HUES48 (cell line): ENCODE results near the gene GPC6.

Source experiments
- H3K27ac ChIP-seq: one replicate; pipeline ENCODE4 v1.7.0; 2013; ENCODE audit warnings: low read depth, low read length, inconsistent platforms
- H3K27me3 ChIP-seq: 2 replicates; pipeline ENCODE4 v1.6.1; 2013; ENCODE audit warnings: mild to moderate bottlenecking, low read length; ENCODE audit not compliant: control insufficient read depth, insufficient read depth
- H3K36me3 ChIP-seq: 2 replicates; pipeline ENCODE4 v1.6.1; 2013; ENCODE audit warnings: low read length; ENCODE audit not compliant: control insufficient read depth, insufficient read depth
- H3K4me1 ChIP-seq: 2 replicates; pipeline ENCODE4 v1.6.1; 2013; ENCODE audit warnings: mild to moderate bottlenecking, low read length; ENCODE audit not compliant: control insufficient read depth, insufficient read depth
- H3K4me3 ChIP-seq: 2 replicates; pipeline ENCODE4 v1.5.1; 2013; ENCODE audit warnings: mild to moderate bottlenecking, low read depth, low read length
- H3K9ac ChIP-seq: 2 replicates; pipeline ENCODE4 v1.6.1; 2013; ENCODE audit warnings: mild to moderate bottlenecking, low read depth, low read length, moderate library complexity
- H3K9me3 ChIP-seq: 2 replicates; pipeline ENCODE4 v1.6.1; 2013; ENCODE audit warnings: low read length; ENCODE audit not compliant: control insufficient read depth, insufficient read depth

GPC6 gene

GRCh38 chr13:94256721-94257120 lies 1030.1 kb downstream of the GPC6 start:
- Histone ChIP-seq H3K9ac (no peak overlapping the region), H3K9me3 (no peaks in the 10 kb centered on the region), H3K27me3 (no peaks in the 10 kb centered on the region), H3K4me1 (no peaks in the 10 kb centered on the region), H3K27ac (no peak overlapping the region), H3K4me3 (no peak overlapping the region), H3K36me3 (no peaks in the 10 kb centered on the region)

GRCh38 chr13:94259984-94260383 lies 1033.4 kb downstream of the GPC6 start:
- H3K27me3 ChIP-seq = no peaks in the 10 kb centered on the region
- no peak overlapping the region for H3K27ac ChIP-seq
- no peaks in the 10 kb centered on the region for H3K36me3 ChIP-seq
- no peaks in the 10 kb centered on the region for H3K9me3 ChIP-seq
- no peaks in the 10 kb centered on the region for H3K4me1 ChIP-seq
- H3K4me3 ChIP-seq = no peak overlapping the region
- no peak overlapping the region for H3K9ac ChIP-seq

GRCh38 chr13:94261163-94261562 lies 1034.6 kb downstream of the GPC6 start:
- Histone ChIP-seq H3K4me3 (no peak overlapping the region), H3K27ac (no peak overlapping the region)

GRCh38 chr13:94263038-94263437 lies 1036.4 kb downstream of the GPC6 start:
- Histone ChIP-seq H3K27me3 (no peaks in the 10 kb centered on the region), H3K9ac (no peak overlapping the region), H3K4me3 (no peak overlapping the region), H3K9me3 (no peaks in the 10 kb centered on the region), H3K4me1 (no peaks in the 10 kb centered on the region), H3K27ac (no peak overlapping the region), H3K36me3 (no peaks in the 10 kb centered on the region)

More at GRCh38 chr13:94261163-94261562, 1034.6 kb downstream of the GPC6 start:
- no peak overlapping the region for H3K9ac ChIP-seq
- H3K36me3 ChIP-seq = no peaks in the 10 kb centered on the region
- no peaks in the 10 kb centered on the region for H3K9me3 ChIP-seq
- H3K27me3 ChIP-seq = no peaks in the 10 kb centered on the region
- no peaks in the 10 kb centered on the region for H3K4me1 ChIP-seq

GRCh38 chr13:94267581-94268366 lies 1041.2 kb downstream of the GPC6 start:
- H3K4me1 ChIP-seq = no peaks in the 10 kb centered on the region
- H3K27me3 ChIP-seq = no peaks in the 10 kb centered on the region
- no peaks in the 10 kb centered on the region for H3K9me3 ChIP-seq
- no peak overlapping the region for H3K27ac ChIP-seq
- no peaks in the 10 kb centered on the region for H3K36me3 ChIP-seq
- H3K4me3 ChIP-seq = no peak overlapping the region
- no peak overlapping the region for H3K9ac ChIP-seq

GRCh38 chr13:94268661-94269060 lies 1042.1 kb downstream of the GPC6 start:
- H3K9me3 ChIP-seq = no peaks in the 10 kb centered on the region
- no peaks in the 10 kb centered on the region for H3K27me3 ChIP-seq
- H3K9ac ChIP-seq = no peak overlapping the region
- no peaks in the 10 kb centered on the region for H3K36me3 ChIP-seq
- no peaks in the 10 kb centered on the region for H3K4me1 ChIP-seq
- no peak overlapping the region for H3K4me3 ChIP-seq
- no peak overlapping the region for H3K27ac ChIP-seq

DNA sequence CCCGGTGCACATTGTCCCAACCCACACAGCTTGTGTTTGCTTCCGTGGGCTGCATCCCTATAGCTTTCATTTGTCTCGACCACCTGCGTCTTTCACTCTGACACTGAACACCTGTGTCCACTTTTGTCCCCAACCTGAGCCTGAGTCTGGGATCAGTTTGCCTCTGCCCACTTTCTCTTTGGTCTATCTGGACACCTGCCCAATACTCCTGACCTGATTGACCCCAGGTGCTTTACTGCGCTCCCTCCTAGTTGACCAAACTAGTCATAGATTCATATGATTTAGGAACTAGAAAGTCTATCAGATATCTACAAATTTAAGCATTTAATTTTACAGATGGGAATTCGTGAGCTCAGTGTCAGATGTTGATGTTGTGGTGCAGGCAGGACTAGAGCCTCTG lies 1043.0 kb downstream of the GPC6 start:
- Histone ChIP-seq H3K27me3 (no peaks in the 10 kb centered on the region), H3K9me3 (no peaks in the 10 kb centered on the region), H3K9ac (no peak overlapping the region), H3K4me1 (no peaks in the 10 kb centered on the region), H3K27ac (no peak overlapping the region), H3K36me3 (no peaks in the 10 kb centered on the region), H3K4me3 (no peak overlapping the region)

DNA sequence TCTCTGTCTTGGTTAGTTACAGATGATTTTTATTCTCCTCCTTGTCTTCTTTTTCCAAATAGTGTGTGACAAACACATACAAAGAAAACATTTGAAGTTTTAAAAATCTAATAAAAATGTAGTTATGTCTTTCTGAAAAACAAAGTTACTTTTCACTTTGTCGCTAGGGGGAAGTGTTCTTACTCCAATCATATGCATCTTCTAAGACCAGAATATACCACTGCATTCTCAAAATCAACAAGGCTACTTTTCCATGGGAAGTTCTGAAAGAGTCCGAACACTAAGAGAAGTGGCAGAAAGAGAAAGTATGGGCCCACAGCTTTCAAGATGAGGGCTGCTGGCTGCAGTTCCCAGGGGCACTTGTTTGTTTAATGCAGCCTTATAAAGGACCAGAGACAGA lies 1043.9 kb downstream of the GPC6 start:
- Histone ChIP-seq H3K36me3 (no peaks in the 10 kb centered on the region), H3K27me3 (no peaks in the 10 kb centered on the region), H3K4me3 (no peak overlapping the region), H3K9me3 (no peaks in the 10 kb centered on the region), H3K4me1 (no peaks in the 10 kb centered on the region), H3K27ac (no peak overlapping the region), H3K9ac (no peak overlapping the region)

DNA sequence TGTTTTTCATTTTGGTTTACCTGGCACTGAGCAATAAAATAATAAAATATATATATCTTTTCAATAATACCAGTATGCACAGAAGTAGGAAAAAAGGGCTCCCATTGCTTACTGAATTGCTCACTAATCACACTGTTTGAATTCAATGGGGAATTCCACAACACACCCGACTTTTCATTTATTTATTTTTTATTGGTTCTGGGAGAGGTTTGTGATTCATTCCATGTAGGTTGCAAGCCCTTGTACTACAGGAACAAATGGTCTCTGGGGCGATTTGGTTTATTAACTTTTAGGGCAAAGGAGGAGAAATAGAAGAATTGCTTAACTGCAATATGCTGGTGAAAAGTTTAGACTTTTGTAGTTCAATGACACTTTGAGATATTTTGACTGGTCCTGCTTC lies 1045.4 kb downstream of the GPC6 start:
- H3K27ac ChIP-seq = no peak overlapping the region
- H3K9ac ChIP-seq = no peak overlapping the region
- no peak overlapping the region for H3K4me3 ChIP-seq
- H3K4me1 ChIP-seq = no peaks in the 10 kb centered on the region
- H3K36me3 ChIP-seq = no peaks in the 10 kb centered on the region
- no peaks in the 10 kb centered on the region for H3K9me3 ChIP-seq
- H3K27me3 ChIP-seq = no peaks in the 10 kb centered on the region

- Histone ChIP-seq H3K9me3 (no peaks in the 10 kb centered on the region), H3K9ac (no peak overlapping the region), H3K27ac (no peak overlapping the region), H3K4me1 (no peaks in the 10 kb centered on the region), H3K27me3 (no peaks in the 10 kb centered on the region), H3K36me3 (no peaks in the 10 kb centered on the region), H3K4me3 (no peak overlapping the region)
Observed at GRCh38 chr13:94280349-94280748, 1053.7 kb downstream of the GPC6 start.

- Histone ChIP-seq H3K4me1 (no peaks in the 10 kb centered on the region), H3K9me3 (no peaks in the 10 kb centered on the region), H3K27me3 (no peaks in the 10 kb centered on the region), H3K27ac (no peak overlapping the region), H3K4me3 (no peak overlapping the region), H3K36me3 (no peaks in the 10 kb centered on the region), H3K9ac (no peak overlapping the region)
Observed at GRCh38 chr13:94280845-94281244, 1054.2 kb downstream of the GPC6 start.
